Liver (tissue), 9 donors: ENCODE measurements around the gene RAB3A. TPM values are rescaled to one million over a fixed set of nuclear protein-coding genes. Genes with fewer than 3 reads are reported as not detected.

Experiments
- DNase-seq: peaks from one replicate; pipeline ENCODE4 v3.0.0-alpha.2; 2017; ENCODE audit warnings: low spot score
- H3K27ac ChIP-seq, 2 donors: one replicate each; pipeline ENCODE4 v1.7.0; 2013; ENCODE audit warnings: inconsistent platforms in 2 of 2, low read length in 2 of 2, control low read depth in 1 of 2, low read depth in 1 of 2, mild to moderate bottlenecking in 1 of 2
- H3K27me3 ChIP-seq, 4 donors: one replicate each; pipeline versions ENCODE4 v1.6.1 to v1.7.0; 2013; ENCODE audit warnings: low read length in 3 of 4, inconsistent platforms in 1 of 4, mild to moderate bottlenecking in 1 of 4, moderate library complexity in 1 of 4; ENCODE audit not compliant: control insufficient read depth in 4 of 4, insufficient read depth in 4 of 4
- H3K36me3 ChIP-seq, 4 donors: one replicate each; pipeline versions ENCODE4 v1.6.1 to v1.7.0; 2013; ENCODE audit warnings: low read length in 3 of 4, mild to moderate bottlenecking in 3 of 4, low read depth in 1 of 4, moderate library complexity in 1 of 4; ENCODE audit not compliant: control insufficient read depth in 4 of 4, insufficient read depth in 3 of 4
- H3K4me1 ChIP-seq, 4 donors: one replicate each; pipeline versions ENCODE4 v1.6.1 to v1.7.0; 2013; ENCODE audit warnings: low read length in 3 of 4, mild to moderate bottlenecking in 3 of 4, moderate library complexity in 1 of 4; ENCODE audit not compliant: control insufficient read depth in 4 of 4, insufficient read depth in 4 of 4
- H3K4me3 ChIP-seq, 3 donors: one replicate each; pipeline versions ENCODE4 v1.6.1 to v1.7.0; 2013; ENCODE audit warnings: low read length in 3 of 3, control low read depth in 1 of 3, low read depth in 1 of 3, mild to moderate bottlenecking in 1 of 3
- H3K9ac ChIP-seq, 2 donors: one replicate each; pipeline ENCODE4 v1.7.0; 2013; ENCODE audit warnings: low read length in 2 of 2, mild to moderate bottlenecking in 2 of 2, moderate library complexity in 2 of 2, control low read depth in 1 of 2, low read depth in 1 of 2
- H3K9me3 ChIP-seq, 4 donors: one replicate each; pipeline versions ENCODE4 v1.6.1 to v1.7.0; 2013; ENCODE audit warnings: low read length in 3 of 4; ENCODE audit not compliant: control insufficient read depth in 4 of 4
- EGR1 ChIP-seq, 2 donors: IDR thresholded peaks; 2 replicates each; pipeline ENCODE4 v1.6.1; 2016 to 2018; ENCODE audit warnings: antibody characterized with exemption in 2 of 2, low read depth in 2 of 2
- FOXA1 ChIP-seq: IDR thresholded peaks from 2 replicates; pipeline ENCODE4 v1.6.1; 2016; ENCODE audit warnings: antibody characterized with exemption
- GABPA ChIP-seq, 2 donors: IDR thresholded peaks in 1 of 2; conservative IDR thresholded peaks in 1 of 2; 2 replicates each; pipeline ENCODE4 v1.6.1; 2016; ENCODE audit warnings: antibody characterized with exemption in 2 of 2, mild to moderate bottlenecking in 1 of 2, moderate library complexity in 1 of 2
- HNF4A ChIP-seq, 2 donors: conservative IDR thresholded peaks; 2 replicates each; pipeline ENCODE4 v1.6.1; 2016; ENCODE audit warnings: antibody characterized with exemption in 2 of 2, mild to moderate bottlenecking in 2 of 2
- HNF4G ChIP-seq: IDR thresholded peaks from 2 replicates; pipeline ENCODE4 v1.6.1; 2016; ENCODE audit warnings: antibody characterized with exemption
- JUND ChIP-seq, 2 donors: IDR thresholded peaks; 2 replicates each; pipeline ENCODE4 v1.6.1; 2016; ENCODE audit warnings: antibody characterized with exemption in 2 of 2
- NR2F2 ChIP-seq: IDR thresholded peaks from 2 replicates; pipeline ENCODE4 v1.6.1; 2016; ENCODE audit warnings: antibody characterized with exemption
- RAD21 ChIP-seq, 2 donors: IDR thresholded peaks; 2 replicates each; pipeline ENCODE4 v1.6.1; 2016; ENCODE audit warnings: antibody characterized with exemption in 2 of 2, mild to moderate bottlenecking in 2 of 2
- RXRA ChIP-seq, 2 donors: IDR thresholded peaks; 2 replicates each; pipeline ENCODE4 v1.6.1; 2017 to 2018; ENCODE audit warnings: antibody characterized with exemption in 2 of 2, mild to moderate bottlenecking in 1 of 2
- SP1 ChIP-seq: IDR thresholded peaks from 2 replicates; pipeline ENCODE4 v1.6.1; 2018; ENCODE audit warnings: antibody characterized with exemption, mild to moderate bottlenecking
- TAF1 ChIP-seq: conservative IDR thresholded peaks from 2 replicates; pipeline ENCODE4 v1.6.1; 2016; ENCODE audit warnings: antibody characterized with exemption, mild to moderate bottlenecking
- WGBS: extraction: QIAGEN DNeasy Blood & Tissue Kit; methylation state at CpG from one replicate; pipeline ENCODE4 v1.1.7; 2013; 5-methylcytosine and 5-hydroxymethylcytosine counted together
- polyA plus RNA-seq, 2 donors: library from polyadenylated mRNA; stranded (reverse) in 1 of 2; unstranded in 1 of 2; fragments of 200-250 nt in 1 of 2; fragments of >200 nt in 1 of 2; fragmentation: Nextera tagmentation in 1 of 2; extraction: Ambion mirVana in 1 of 2; gene quantifications; one replicate each; pipeline versions ENCODE4 v1.2.1 to v1.2.3, GENCODE V29; 2013 to 2015
- total RNA-seq, 2 donors: library from RNA; depleted of rRNA; stranded (reverse); fragments of >200 nt; gene quantifications; one replicate each; pipeline ENCODE4 v1.2.3, GENCODE V29; 2014
- TF ChIP-seq, protein P1 (sequence below): IDR thresholded peaks from 2 replicates; pipeline ENCODE4 v1.6.1; 2016; ENCODE audit warnings: antibody characterized with exemption, mild to moderate bottlenecking
- TF ChIP-seq, protein P2 (sequence below): fragments of 150-350 bp; IDR thresholded peaks from 2 replicates; pipeline ENCODE4 v1.5.1; 2017; ENCODE audit warnings: improper control_type of control experiment, low read depth, low read length; ENCODE audit not compliant: missing input control
- TF ChIP-seq, protein P3 (sequence below): IDR thresholded peaks from 2 replicates; pipeline ENCODE4 v1.6.1; 2016; ENCODE audit warnings: antibody characterized with exemption
- TF ChIP-seq, protein P4 (sequence below): IDR thresholded peaks from 2 replicates; pipeline ENCODE4 v1.6.1; 2016; ENCODE audit warnings: antibody characterized with exemption
- donor health status: healthy.
- donor health status: healthy.
- donor health status: healthy.
- donor health status: healthy.
- donor health status: healthy.

RAB3A gene
- total and polyA plus RNA-seq, 4 donors = 0.33 to 1.7 (median 0.79) TPM

DNA sequence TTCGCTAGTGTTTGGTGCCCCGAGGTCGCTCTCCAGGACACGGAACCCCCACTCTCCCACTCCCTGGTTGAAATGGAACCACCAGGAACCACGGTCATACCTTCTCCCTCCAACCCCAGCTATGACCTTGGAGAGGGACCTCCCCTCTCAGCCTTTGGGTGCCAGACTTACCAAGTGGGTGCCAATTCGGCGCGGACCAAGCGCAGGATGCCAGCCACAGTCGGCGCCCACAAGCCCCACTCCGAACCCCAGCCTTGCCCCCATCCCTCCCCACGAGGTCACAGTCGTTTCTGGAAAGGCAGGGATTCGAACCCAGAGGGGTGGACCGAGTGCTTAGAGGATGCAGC lies 21.5 kb upstream of the RAB3A start:
- H3K27ac ChIP-seq = no peak overlapping the region
- DNase-seq = no peak
- 23% methylated on average over 16 of the region's 16 CpGs for WGBS
- TF ChIP-seq HNF4A (conservative IDR thresholded peaks at IDR 0.05) (no peak), RAD21 (IDR thresholded peaks at IDR 0.05) (no peak), EGR1 (IDR thresholded peaks at IDR 0.05; ENCODE audit: low read depth in 2 of 2) (no peak), GABPA (IDR thresholded peaks at IDR 0.05 in 1 of 2, conservative IDR thresholded peaks at IDR 0.05 in 1 of 2) (no peak), SP1 (no peak), FOXA1 (no peak), HNF4G (no peak), RXRA (IDR thresholded peaks at IDR 0.05) (no peak), TAF1 (no peak), NR2F2 (no peak)
- TF ChIP-seq, protein P1, sequence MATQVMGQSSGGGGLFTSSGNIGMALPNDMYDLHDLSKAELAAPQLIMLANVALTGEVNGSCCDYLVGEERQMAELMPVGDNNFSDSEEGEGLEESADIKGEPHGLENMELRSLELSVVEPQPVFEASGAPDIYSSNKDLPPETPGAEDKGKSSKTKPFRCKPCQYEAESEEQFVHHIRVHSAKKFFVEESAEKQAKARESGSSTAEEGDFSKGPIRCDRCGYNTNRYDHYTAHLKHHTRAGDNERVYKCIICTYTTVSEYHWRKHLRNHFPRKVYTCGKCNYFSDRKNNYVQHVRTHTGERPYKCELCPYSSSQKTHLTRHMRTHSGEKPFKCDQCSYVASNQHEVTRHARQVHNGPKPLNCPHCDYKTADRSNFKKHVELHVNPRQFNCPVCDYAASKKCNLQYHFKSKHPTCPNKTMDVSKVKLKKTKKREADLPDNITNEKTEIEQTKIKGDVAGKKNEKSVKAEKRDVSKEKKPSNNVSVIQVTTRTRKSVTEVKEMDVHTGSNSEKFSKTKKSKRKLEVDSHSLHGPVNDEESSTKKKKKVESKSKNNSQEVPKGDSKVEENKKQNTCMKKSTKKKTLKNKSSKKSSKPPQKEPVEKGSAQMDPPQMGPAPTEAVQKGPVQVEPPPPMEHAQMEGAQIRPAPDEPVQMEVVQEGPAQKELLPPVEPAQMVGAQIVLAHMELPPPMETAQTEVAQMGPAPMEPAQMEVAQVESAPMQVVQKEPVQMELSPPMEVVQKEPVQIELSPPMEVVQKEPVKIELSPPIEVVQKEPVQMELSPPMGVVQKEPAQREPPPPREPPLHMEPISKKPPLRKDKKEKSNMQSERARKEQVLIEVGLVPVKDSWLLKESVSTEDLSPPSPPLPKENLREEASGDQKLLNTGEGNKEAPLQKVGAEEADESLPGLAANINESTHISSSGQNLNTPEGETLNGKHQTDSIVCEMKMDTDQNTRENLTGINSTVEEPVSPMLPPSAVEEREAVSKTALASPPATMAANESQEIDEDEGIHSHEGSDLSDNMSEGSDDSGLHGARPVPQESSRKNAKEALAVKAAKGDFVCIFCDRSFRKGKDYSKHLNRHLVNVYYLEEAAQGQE = no peak
- TF ChIP-seq, protein P2, sequence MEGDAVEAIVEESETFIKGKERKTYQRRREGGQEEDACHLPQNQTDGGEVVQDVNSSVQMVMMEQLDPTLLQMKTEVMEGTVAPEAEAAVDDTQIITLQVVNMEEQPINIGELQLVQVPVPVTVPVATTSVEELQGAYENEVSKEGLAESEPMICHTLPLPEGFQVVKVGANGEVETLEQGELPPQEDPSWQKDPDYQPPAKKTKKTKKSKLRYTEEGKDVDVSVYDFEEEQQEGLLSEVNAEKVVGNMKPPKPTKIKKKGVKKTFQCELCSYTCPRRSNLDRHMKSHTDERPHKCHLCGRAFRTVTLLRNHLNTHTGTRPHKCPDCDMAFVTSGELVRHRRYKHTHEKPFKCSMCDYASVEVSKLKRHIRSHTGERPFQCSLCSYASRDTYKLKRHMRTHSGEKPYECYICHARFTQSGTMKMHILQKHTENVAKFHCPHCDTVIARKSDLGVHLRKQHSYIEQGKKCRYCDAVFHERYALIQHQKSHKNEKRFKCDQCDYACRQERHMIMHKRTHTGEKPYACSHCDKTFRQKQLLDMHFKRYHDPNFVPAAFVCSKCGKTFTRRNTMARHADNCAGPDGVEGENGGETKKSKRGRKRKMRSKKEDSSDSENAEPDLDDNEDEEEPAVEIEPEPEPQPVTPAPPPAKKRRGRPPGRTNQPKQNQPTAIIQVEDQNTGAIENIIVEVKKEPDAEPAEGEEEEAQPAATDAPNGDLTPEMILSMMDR = no peak
- TF ChIP-seq, protein P3, sequence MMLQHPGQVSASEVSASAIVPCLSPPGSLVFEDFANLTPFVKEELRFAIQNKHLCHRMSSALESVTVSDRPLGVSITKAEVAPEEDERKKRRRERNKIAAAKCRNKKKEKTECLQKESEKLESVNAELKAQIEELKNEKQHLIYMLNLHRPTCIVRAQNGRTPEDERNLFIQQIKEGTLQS = no peak
- H3K9me3 ChIP-seq = no peaks in the 10 kb centered on the region
- H3K36me3 ChIP-seq = no peaks in the 10 kb centered on the region
- no peak overlapping the region for H3K4me3 ChIP-seq
- peaks cover 0 to 2% (median 0%) of the 10 kb centered on the region in 4 donors for H3K27me3 ChIP-seq
- no peak overlapping the region for H3K9ac ChIP-seq
- H3K4me1 ChIP-seq = peaks cover 4 to 14% (median 7%) of the 10 kb centered on the region in 4 donors

DNA sequence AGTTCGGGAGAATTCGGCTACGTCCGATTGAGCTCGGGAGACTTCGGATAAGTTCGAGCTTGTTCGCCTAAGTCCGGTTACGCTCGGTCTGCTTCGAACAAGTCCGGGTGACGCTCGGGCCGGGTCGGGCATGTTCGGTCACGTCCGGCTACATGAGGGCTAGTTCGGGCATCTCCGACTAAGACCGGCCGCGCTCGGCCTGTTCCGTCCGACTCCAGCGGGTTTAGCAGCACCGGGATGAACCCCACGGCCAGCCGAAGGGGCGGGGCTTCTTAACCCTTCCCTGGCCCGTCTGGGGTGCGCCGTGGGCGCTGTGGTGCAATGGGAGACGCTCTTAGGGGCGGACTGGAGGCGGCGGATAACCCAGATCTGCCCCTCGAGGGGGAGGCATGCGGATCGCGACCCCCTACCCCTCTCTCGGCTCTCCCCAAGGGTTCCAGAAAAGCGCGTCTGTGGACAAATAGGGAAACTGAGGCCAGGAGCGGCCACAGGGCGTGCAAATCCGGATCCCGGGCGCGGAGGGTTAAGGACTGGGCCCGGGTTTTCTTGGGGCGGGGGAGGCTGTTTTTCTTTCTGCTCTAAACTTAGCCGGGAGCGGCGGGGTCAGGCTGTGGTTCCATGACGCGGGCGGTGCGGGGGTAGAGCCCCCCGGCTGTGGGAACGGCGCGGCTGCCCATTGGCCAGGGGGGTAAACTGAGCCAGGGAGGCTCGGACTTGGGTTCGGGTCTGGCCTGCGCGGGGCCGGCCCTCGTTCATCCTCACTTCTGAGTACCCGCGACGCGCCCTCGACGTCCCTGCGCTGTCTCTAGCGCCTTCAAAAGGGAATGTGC lies 20.9 kb upstream of the RAB3A start:
- H3K27ac ChIP-seq = peak overlapping the region in 1 of 2 donors; percentile 14
- peak; percentile 93 for DNase-seq
- H3K27me3 ChIP-seq = peaks cover 0 to 2% (median 0%) of the 10 kb centered on the region in 4 donors
- H3K4me1 ChIP-seq = peaks cover 4 to 14% (median 7%) of the 10 kb centered on the region in 4 donors
- H3K9ac ChIP-seq = peak overlapping the region; percentile 3 to 5
- no peaks in the 10 kb centered on the region for H3K9me3 ChIP-seq
- WGBS = 5% methylated on average over 81 of the region's 81 CpGs
- H3K36me3 ChIP-seq = no peaks in the 10 kb centered on the region
- TF ChIP-seq GABPA (IDR thresholded peaks at IDR 0.05 in 1 of 2, conservative IDR thresholded peaks at IDR 0.05 in 1 of 2) (peak in 1 of 2 donors; percentile 36), JUND (IDR thresholded peaks at IDR 0.05) (no peak), RXRA (IDR thresholded peaks at IDR 0.05) (peak in 1 of 2 donors; percentile 19), HNF4G (peak; percentile 98), HNF4A (conservative IDR thresholded peaks at IDR 0.05) (no peak)
- TF ChIP-seq, protein P4, sequence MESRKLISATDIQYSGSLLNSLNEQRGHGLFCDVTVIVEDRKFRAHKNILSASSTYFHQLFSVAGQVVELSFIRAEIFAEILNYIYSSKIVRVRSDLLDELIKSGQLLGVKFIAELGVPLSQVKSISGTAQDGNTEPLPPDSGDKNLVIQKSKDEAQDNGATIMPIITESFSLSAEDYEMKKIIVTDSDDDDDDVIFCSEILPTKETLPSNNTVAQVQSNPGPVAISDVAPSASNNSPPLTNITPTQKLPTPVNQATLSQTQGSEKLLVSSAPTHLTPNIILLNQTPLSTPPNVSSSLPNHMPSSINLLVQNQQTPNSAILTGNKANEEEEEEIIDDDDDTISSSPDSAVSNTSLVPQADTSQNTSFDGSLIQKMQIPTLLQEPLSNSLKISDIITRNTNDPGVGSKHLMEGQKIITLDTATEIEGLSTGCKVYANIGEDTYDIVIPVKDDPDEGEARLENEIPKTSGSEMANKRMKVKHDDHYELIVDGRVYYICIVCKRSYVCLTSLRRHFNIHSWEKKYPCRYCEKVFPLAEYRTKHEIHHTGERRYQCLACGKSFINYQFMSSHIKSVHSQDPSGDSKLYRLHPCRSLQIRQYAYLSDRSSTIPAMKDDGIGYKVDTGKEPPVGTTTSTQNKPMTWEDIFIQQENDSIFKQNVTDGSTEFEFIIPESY = peak; percentile 98
- peak overlapping the region; percentile 45 to 51 (median 49) for H3K4me3 ChIP-seq
